Stimulated activated CD4-positive, alpha-beta T cell treated with anti-CD3 and anti-CD28 coated beads, Interleukin-1b, Interleukin-23, amount 100 ng/mL, for 48 hours (primary cell): ENCODE measurements around the gene PTPRJ.
"Not testable (repeated sequence)": the region's sequence is repeated elsewhere in the genome, so short reads cannot be mapped to it uniquely, and the experiment has no call there.

Experiments
- DNase-seq: peaks from one replicate; pipeline ENCODE4 v3.0.0-alpha.2; 2020

Gene PTPRJ

DNA sequence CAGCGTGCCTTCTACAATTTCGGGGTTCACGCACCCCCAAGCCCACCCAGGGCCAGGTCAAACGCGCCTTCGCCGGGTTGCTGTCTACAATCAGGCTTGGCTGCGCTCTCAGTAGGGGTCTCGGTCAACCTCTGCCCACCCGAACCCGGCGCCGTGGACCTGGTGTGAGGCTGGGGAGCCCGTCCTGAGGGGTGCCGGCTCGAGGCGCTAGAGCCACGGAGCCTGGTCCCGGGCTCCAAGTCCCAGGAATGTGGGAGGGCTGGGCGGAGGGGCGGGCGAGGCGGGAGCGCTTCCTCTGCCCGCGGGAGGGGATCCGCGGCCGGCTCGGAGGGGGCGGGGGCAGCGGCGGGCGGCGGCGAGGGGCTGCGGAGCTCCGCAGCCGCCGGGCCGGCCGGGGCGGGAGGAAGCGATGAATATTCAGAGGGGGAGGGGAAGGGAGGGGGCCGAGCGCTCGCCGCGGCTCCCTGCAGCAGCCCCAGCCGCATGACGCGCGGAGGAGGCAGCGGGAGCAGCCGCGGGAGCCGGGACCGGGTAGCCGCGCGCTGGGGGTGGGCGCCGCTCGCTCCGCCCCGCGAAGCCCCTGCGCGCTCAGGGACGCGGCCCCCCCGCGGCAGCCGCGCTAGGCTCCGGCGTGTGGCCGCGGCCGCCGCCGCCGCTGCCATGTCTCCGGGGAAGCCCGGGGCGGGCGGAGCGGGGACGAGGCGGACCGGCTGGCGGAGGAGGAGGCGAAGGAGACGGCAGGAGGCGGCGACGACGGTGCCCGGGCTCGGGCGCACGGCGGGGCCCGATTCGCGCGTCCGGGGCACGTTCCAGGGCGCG is at the start of gene PTPRJ:
Gene PTPRJ (plus strand): TSS at position 472 of the 819 bp plus-strand sequence. CDS start 354 bp downstream, outside the sequence.
- DNase-seq = peak; percentile 39

DNA sequence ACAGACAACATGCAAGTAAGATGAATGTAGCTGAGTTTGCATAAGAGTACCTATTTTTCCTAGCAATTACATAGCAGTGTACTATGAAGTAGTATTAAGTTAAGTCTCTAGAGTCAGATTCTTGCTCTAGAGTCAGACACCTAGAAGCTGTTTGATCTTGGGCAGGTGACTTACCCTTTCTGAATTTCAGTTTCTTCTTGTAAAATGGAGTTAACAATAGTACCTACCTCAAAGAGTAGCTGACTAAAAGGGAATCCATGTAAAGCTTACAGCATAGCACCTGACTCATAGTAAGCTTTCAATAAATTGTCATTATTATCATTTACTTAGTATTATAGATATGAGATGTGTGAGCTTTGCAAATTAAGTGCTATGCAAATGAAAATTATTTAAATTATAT is 47.8 kb upstream of the PTPRJ start:
- no peak for DNase-seq

DNA sequence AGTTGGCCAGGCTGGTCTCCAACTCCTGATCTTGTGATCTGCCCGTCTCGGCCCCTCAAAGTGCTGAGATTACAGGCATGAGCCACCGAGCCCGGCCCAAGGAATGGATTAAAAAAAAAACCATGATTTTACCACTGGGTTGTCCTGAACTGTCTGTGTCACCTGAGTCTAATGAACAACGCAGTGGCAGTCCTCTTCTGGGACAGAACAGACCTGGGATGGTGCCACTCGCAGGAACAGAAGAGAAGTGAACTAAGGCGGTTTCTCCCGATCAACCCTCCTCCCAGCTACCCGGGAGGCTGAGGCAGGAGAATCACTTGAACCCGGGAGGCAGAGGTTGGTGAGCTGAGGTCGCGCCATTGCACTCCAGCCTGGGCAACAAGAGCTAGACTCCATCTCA is 46.6 kb upstream of the PTPRJ start:
- not testable (repeated sequence) for DNase-seq

DNA sequence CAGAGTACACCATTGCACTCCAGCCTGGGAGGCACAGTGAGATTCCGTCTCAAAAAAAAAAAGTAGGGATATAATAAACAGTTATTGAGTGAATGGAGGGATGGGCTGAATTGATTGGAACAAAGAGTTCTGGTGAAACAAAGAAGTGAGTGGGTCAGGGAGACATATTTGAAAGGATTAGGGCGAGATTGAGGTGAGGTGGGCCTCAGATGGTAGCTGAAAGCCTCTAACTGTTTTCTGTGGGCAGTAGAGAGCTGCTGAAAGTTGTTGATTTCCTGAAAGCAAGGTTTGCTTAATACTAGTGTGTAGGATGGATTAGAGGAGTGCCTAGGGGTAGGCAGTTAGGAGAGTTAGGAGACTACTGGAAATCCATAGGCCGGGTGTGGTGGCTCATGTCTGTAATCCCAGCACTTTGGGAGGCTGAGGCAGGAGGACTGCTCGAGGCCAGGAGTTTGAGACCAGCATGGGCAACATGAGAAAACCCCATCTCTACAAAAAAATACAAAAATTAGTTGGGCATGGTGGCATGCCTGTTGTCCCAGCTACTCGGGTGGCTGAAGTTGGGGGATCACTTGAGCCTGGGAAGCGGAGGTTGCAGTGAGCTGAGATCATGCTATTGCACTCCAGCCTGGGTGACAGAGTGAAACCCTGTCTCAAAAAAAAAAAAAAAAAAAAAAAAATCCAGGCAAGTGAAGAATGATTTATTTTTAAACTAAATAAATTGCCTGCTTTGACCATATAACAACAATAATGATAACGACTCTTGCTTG is 41.4 kb upstream of the PTPRJ start:
- no peak for DNase-seq

DNA sequence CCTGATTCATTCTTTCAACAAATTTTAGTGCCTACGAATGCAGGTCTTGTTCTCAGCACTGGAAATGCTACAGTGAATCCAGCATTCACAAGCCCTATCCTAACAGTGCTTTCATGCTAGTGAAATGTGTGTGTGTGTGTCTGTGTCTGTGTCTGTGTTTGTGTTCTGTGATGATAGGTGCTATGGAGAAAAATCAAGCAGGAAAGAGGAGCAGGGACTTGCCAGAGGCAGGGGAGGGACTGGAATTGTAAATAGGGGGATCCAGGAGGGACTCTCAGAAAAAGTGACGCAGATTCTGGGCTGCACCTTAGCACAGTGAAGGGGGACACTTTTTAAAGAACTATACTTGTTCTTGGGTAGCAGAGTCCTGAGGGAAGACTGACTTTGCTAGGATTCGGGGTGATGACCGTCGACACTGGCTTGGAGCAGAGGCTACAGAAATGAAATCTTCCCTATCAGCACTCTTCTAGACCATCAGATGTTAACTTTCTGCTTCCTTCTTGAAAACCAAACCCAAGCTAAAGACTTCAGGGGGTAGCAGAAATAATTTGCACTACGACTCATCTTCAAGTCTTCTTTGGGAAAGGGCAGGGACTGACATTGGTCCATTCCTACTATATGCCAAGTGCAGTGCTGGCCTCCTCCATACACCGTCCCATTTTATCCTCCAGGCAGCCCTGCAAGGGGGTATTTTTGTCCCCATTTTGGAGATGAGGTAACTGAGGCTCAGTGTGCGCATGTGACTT is 39.3 kb upstream of the PTPRJ start:
- no peak for DNase-seq

DNA sequence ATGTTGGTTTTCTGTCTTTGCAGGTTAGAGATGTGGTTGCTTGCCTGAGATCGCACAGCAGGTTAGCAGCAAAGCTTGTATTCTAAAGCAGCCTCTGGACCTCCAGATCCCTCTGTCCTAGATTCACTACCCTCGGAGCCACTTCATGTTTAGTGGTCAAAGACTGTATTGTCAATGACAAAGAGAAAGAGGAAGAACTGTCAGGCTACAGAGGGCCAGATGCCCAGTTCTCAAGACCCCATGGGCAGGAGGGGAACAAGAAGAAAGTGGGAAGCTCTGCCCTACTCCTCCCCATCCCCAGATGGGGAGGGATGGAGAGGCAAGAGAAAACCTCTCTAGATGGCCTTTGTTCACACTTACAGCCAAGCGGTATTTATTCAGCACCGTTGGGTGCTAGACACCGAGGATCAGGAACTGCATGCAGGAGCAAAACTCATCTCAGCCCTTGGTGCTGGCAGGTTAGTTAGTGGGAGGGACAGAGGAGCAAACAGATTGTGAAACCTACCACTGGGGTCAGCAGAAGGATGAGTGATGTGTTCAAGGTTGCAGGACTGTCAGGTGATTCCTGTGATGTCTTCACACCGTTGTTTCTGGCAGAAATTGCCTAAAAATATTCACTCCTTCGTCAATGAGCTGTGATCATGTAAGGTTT is 38.3 kb upstream of the PTPRJ start:
- no peak for DNase-seq

DNA sequence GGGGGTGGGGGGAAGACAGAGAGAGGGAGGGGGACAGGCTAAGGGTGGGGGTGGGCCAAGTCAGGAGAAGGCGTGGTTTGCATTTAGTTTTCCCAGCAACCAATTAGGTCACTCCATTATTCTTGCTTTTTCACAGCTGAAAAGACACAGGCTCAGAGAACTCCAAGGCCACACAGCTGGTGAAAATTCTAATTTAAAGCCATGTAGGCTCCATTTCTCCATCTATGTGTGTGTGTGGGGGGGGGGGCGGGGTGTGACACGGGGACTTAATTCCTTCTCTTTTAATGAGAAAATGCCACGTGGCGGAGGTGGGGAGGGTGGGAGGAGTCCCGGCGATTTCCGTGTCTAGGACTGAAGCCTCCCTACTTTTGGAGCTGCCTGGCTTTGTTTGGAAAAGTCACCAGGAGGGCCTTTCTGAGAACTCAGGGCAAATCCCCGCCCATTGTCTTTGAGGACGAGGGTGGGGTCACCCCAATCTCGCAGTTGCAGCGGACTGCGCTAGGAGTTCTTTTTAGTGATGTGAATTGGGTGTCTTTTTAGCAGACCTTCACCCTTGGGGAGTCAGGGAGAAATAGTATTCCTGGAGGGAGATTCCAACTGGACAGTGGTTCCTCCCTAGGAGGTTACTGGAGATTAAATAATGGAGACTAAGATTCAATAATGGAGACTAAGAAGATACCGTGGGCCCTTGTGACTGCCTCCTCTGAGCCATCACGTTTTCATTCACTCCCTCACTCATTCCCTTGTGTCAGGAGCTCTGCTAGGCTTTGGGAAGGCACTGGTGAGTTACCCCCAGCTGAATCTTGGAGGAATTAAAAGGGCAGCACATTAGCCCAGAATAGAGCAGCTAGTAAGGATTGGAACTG is 36.4 kb upstream of the PTPRJ start:
- DNase-seq = no peak

DNA sequence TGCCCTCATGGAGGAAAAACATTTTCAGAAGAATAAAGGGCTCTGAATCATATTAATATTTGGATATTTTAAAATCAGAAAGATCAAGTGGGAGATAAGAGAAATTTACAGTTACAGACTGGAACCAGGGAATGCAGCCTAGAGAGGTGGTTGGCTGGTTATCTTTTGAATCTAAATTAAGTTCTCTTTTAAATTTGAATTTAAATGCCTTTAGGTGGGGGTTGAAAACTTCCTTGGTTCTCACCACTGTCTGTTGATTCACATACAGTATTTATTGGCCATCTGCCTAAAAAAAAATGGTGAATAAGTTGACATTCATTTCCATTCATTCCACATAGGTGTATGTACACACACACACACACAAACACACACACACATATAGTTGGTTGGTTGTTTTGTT is 35.7 kb upstream of the PTPRJ start:
- DNase-seq = no peak

DNA sequence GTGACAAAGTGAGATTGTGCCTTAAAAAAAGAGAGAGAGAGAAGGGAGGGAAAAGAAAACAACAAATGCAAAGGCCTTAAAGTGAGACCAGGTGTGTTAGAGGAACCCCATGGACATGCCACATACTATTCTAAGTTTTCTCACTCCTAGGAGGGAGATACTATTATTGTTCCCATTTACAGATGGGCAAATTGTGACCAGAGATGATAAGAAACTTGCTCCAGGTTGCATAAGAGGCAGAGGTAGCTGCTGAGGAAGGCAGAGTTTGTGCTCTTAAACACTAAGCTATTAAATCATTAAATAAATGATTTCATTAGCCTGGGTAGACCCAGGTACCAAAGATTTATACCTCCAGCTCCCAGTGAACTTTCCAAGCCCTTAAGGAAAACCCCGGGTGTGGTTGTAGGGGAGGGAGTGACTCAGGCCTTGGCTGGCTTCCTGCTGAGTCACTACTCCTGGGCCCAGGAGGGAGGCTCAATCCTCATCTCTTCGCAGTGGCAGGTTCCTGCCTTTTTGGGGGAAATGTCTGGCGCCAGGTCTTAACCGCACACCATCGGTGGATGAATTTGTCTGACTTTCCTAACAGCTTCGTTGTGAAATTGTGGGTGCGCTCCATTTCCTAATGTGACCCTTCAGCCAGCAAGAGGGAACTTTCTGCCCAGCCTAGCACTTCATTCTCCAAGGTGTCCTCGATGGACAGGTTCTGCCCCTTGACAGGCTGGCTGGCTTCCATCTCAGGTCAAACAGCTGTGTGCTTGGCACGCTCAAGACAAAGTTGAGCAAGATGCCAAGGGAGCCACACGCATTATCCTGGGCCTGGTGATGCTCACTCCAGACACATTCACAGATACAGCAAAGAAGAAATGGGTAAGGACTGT is 33.4 kb upstream of the PTPRJ start:
- DNase-seq = peak; percentile 33

DNA sequence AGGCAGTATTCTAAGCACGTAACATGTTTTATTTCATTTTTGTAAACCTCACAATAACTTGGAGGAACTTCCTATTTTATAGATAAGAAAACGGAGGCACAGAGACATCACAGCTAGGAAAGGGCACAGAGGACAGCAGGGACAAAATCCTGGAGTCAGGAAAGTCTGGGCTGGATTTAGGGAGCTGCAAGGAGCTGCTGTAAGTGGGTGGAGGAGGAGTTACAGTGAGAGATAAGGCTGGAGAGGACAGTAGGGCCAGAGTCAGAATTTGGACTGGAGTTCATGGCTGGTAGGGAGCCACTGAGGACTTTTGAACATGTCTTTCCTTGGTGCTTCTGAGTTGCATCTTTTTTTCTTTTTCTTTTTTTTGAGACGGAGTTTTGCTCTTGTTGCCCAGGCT is 32.2 kb upstream of the PTPRJ start:
- DNase-seq = no peak

DNA sequence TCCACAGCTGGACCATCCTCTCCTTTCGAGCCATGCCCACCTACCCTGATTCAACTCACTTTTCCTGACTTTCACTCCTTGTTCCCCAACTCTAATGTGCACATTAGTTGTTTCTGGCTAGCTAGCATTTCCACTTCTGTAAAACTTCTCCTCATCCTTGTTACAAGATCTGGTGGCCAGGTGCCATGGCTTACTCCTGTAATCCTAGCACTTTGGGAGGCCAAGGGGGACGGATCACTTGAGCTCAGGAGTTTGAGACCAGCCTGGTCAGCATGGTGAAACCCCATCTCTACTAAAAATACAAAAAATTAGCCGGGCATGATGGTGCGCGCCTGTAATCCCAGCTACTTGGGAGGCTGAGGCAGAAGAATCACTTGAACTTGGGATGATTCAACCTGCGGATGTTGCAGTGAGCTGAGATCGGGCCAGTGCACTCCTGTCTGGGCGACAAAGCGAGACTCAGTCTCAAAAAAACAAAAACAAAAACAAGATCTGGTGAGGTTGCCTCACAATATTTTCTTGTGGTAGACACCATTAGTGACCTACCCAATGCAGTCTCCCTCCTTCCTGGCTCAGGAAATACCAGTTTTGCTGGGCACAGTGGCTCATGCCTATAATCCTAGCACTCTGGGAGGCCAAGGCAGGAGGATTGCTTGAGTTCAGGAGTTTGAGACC is 31.2 kb upstream of the PTPRJ start:
- not testable (repeated sequence) for DNase-seq

DNA sequence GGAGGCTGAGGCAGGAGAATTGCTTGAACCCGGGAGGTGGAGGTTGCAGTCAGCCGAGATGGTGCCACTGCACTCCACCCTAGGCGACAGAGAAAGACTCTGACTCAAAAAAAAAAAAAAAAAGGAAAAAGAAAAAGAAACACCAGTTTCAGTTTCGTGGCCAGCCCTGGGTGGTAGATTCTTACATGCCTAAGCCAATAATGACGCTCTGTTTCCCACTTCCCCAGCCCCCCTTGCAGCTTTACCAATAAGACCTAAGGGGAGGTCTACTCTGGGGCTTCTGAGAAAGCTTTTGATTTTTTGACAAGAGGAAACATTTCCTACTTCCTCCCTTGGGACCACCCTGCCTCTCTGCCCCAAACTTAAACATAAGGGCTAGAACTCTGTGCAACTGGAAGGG is 30.0 kb upstream of the PTPRJ start:
- peak; percentile 42 for DNase-seq

DNA sequence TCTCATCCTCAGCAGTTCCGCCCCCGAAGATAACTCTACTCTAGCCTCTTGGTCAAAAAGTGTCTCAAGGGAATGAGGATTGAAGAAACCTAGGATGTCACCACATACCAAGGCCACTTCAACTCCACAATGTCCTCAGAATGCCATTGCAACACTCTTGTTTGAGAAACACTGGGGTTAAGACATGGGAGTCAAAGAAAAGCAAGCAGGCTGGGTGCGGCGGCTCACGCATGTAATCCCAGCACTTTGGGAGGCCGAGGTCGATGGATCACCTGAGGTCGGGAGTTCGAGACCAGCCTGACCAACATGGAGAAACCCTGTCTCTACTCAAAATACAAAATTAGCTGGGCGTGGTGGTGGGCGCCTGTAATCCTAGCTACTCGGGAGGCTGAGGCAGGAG is 28.9 kb upstream of the PTPRJ start:
- DNase-seq = not testable (repeated sequence)

DNA sequence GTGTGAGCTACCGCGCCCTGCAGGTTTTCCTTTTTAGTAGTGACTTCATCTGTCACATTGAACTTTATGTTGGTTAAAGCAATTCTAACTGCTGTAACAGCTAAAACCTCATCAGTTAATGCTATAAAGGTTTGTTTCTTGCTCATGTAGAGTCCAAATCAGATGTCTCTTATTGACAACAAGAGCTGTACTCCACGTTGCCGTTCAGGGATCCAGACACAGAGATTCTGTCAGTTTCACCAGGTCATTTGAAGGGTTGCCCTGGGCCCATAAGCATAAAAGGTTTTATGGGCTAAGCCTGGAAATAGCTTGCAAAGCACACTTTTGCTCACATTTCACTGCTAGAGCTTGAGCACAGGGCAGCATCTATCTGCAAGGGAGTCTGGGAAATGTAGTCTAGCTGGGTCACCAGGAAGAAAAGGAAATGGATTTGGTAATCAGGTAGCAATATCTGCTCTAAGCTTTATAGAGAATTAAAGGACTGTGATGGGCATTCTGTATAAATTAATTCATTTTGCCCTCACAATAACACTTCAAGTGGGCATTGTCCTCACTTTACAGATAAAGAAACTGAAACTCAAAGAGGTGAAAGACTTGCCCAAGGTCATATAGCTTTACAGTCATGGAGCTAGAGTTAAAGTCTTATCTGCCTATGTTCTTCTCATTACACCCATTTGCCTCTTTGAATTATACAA is 25.2 kb upstream of the PTPRJ start:
- DNase-seq = no peak

DNA sequence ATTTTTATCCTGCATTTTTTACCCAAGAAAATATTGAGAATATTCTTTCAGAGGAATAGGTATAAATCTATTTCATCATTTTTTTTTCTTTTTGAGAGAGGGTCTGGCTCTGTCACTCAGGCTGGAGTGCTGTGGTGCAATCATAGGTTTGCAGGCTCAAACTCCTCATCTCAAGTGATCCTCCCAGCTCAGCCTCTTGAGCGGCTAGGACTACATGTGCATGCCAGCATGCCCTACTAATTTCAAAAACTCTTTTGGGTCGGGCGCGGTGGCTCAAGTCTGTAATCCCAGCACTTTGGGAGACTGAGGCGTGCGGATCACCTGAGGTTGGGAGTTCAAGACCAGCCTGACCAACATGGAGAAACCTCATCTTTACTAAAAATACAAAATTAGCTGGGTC is 20.3 kb upstream of the PTPRJ start:
- no peak for DNase-seq

DNA sequence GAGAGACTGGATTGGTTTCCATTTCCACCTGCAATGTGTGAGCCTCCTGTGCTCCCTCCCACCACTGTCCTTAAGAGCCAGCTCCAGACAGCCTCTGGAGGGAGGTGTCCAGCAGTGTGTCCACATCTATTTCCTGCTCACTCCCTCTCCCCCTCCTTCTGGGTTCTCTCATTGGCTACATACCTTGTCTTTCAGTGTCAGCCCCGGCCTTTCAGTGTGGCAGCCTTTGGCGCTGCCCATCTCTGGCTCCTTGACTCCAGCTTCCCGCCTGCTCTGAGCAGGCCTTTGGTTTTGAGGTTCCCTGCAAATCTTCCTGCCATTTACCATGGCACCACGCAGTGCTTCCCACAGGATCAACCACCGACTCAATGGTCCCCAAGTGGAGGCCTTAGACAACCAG is 19.0 kb upstream of the PTPRJ start:
- DNase-seq = no peak

DNA sequence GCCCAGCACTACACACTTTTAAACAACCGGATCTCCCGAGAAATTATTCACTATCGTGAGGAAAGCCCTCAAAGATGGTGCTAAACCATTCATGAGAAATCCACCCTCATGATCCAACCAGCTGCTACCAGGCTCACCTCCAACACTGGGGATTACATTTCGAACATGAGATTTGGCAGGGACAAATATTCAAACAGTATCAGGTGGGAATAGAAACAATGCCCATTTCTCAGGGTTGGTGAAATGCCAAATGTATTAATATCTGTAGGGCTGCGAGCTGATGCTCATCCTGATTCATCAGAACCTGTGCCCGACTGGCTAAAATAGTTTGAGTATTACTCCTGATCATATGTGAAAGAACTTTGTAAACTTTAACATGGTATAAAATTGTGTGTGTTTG is 15.8 kb upstream of the PTPRJ start:
- no peak for DNase-seq

DNA sequence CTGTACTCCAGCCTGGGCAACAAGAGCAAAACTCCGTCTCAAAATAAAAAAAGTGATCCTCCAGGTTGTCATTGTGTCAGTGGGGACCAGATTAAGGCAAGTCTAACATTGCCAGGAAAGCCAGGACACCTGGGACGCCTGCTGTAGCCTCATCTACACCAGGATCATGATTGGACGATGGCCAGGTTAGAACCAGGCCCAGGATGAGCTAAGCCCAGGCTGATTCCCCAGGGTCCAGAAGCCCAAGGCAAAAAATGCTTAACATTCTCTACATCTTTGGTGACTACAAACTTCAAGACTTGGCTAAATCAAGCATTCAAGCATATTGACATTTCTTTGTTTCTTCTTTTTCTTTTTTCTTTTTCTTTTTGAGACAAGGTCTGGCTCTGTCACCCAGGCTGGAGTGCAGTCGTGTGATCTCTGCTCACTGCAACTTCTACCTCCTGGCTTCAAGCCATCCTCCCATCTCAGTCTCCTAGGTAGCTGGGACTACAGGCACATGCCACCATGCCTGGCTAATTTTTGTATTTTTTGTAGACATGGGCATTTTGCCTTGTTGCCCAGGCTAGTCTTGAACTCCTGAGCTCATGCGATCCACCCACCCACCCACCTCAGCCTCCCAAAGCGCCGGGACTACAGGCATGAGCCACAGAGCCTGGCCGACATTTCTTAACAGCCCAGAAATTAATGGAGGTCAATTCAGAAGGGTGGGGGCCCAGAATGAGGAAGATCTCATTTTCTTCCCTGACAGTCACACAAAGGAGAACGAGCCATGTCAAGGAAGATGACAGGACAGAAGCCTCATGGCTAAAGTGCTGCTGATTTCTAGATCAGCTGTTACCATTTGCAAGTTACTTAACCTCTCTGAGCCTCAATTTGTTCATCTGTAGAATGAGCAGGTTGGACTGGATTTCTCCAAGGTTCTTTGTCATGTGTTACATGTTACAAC is 12.5 kb upstream of the PTPRJ start:
- DNase-seq = no peak

DNA sequence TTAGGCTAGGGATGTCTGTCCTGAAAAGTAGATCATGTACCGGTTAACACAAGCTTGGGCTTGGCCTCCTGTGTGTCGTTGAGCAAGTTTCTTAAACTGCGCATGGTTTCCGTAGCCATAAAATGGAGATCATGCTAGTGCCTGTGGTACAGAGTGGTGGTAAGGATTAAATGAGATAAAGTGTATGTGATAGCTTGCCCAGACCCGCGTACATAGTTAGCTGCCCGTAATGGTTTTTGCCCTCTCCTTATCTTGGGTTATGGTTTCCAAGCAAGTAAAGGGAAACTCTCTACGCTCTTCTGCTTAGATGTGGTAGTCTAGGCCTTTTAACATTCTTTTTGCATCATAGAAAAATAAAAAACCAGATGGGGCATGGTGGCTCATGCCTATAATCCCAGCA is 11.0 kb upstream of the PTPRJ start:
- no peak for DNase-seq
